Measurements from ENCODE around the gene HINT3.
"Not testable (repeated sequence)": the region's sequence is repeated elsewhere in the genome, so short reads cannot be mapped to it uniquely, and the experiment has no call there.

The HINT3 gene

GRCh38 chr6:126020305-126021050 is 63.9 kb downstream of the HINT3 start:
- H3K4me3 Mint-ChIP-seq = no peak overlapping the region
- no peaks in the 10 kb centered on the region for H3K9me3 Mint-ChIP-seq
- no peak overlapping the region for H3K27ac Mint-ChIP-seq
- intact Hi-C loops (cut with micrococcal nuclease) = no loop called here
- H3K4me1 Mint-ChIP-seq (ENCODE audit: low read depth) = no peaks in the 10 kb centered on the region
- H3K36me3 Mint-ChIP-seq (ENCODE audit: low read depth) = peaks cover 50% of the 10 kb centered on the region
- H3K27me3 Mint-ChIP-seq = no peaks in the 10 kb centered on the region

GRCh38 chr6:126023474-126023873 is 66.9 kb downstream of the HINT3 start:
- H3K27ac Mint-ChIP-seq; H3K9me3 Mint-ChIP-seq; H3K4me1 Mint-ChIP-seq (ENCODE audit: low read depth); H3K4me3 Mint-ChIP-seq; intact Hi-C loops (cut with micrococcal nuclease); H3K27me3 Mint-ChIP-seq: not testable (repeated sequence)
- H3K36me3 Mint-ChIP-seq (ENCODE audit: low read depth) = peaks cover 36% of the 10 kb centered on the region

GRCh38 chr6:126026001-126026400 is 69.4 kb downstream of the HINT3 start:
- Mint-ChIP-seq H3K4me1 (ENCODE audit: low read depth) (no peaks in the 10 kb centered on the region), H3K9me3 (no peaks in the 10 kb centered on the region), H3K27me3 (no peaks in the 10 kb centered on the region), H3K4me3 (no peak overlapping the region), H3K36me3 (ENCODE audit: low read depth) (peaks cover 26% of the 10 kb centered on the region), H3K27ac (no peak overlapping the region)
- intact Hi-C loops (cut with micrococcal nuclease) = no loop called here

- H3K9me3 Mint-ChIP-seq = no peaks in the 10 kb centered on the region
- no peaks in the 10 kb centered on the region for H3K4me1 Mint-ChIP-seq (ENCODE audit: low read depth)
- no peaks in the 10 kb centered on the region for H3K27me3 Mint-ChIP-seq
- no peak overlapping the region for H3K27ac Mint-ChIP-seq
- no peak overlapping the region for H3K4me3 Mint-ChIP-seq
- peaks cover 18% of the 10 kb centered on the region for H3K36me3 Mint-ChIP-seq (ENCODE audit: low read depth)
- intact Hi-C loops (cut with micrococcal nuclease) = no loop called here
Measured at GRCh38 chr6:126027601-126028000, 71.0 kb downstream of the HINT3 start.

Data from dendritic cell treated with granulocyte-macrophage colony-stimulating factor and Interleukin-4, amounts not matched to agents 40 ng/mL and 50 ng/mL, for 4 days (primary cell).